Body of pancreas (tissue), 4 donors: ENCODE measurements around the gene RNPEPL1.

Experiments
- CTCF ChIP-seq, 7 experiments: fragments of 450-650 bp in 4 of 7; fragments of 200-600 bp in 3 of 7; sonication (generic) in 3 of 7; IDR thresholded peaks; one replicate each; pipeline ENCODE4 v1.5.1; 2016 to 2019; ENCODE audit warnings: antibody characterized with exemption in 7 of 7
- POLR2A ChIP-seq, 3 donors: fragments of 450-650 bp; IDR thresholded peaks; one replicate each; pipeline ENCODE4 v1.6.1; 2016; ENCODE audit warnings: antibody characterized with exemption in 3 of 3, mild to moderate bottlenecking in 2 of 3

GRCh38 chr2:240629619-240629967, 61.3 kb downstream of the RNPEPL1 start:
- TF ChIP-seq POLR2A (IDR thresholded peaks at IDR 0.05) = no peak
- TF ChIP-seq CTCF (IDR thresholded peaks at IDR 0.05) = no peak
